ENCODE measurements around the gene AP2S1.
A peak's percentile ranks its signal among the peaks of the same experiment; 100 is the strongest.
"Not testable (repeated sequence)": the region's sequence is repeated elsewhere in the genome, so short reads cannot be mapped to it uniquely, and the experiment has no call there.

The AP2S1 gene

GRCh38 chr19:46818812-46819211, 31.8 kb downstream of the AP2S1 start:
- no peak overlapping the region for H3K4me3 ChIP-seq (ENCODE audit: control insufficient read depth, low read depth, low read length)
- DNase-seq (ENCODE audit: low read depth): peak; percentile 53
- TF ChIP-seq CTCF (conservative IDR thresholded peaks at IDR 0.05; ENCODE audit: control insufficient read depth, insufficient read depth, low read depth, low read length): no peak

- no peak for DNase-seq (ENCODE audit: low read depth)
- H3K4me3 ChIP-seq (ENCODE audit: control insufficient read depth, low read depth, low read length): no peak overlapping the region
- TF ChIP-seq CTCF (conservative IDR thresholded peaks at IDR 0.05; ENCODE audit: control insufficient read depth, insufficient read depth, low read depth, low read length): no peak
Observed at GRCh38 chr19:46815833-46816627, 34.6 kb downstream of the AP2S1 start.

- TF ChIP-seq CTCF (conservative IDR thresholded peaks at IDR 0.05; ENCODE audit: control insufficient read depth, insufficient read depth, low read depth, low read length): no peak
- H3K4me3 ChIP-seq (ENCODE audit: control insufficient read depth, low read depth, low read length): no peak overlapping the region
- peak; percentile 72 for DNase-seq (ENCODE audit: low read depth)
Observed at GRCh38 chr19:46813839-46814358, 36.7 kb downstream of the AP2S1 start.

GRCh38 chr19:46812977-46813838, 37.4 kb downstream of the AP2S1 start:
- H3K4me3 ChIP-seq (ENCODE audit: control insufficient read depth, low read depth, low read length): no peak overlapping the region
- TF ChIP-seq CTCF (conservative IDR thresholded peaks at IDR 0.05; ENCODE audit: control insufficient read depth, insufficient read depth, low read depth, low read length): no peak
- no peak for DNase-seq (ENCODE audit: low read depth)

- no peak overlapping the region for H3K4me3 ChIP-seq (ENCODE audit: control insufficient read depth, low read depth, low read length)
- DNase-seq (ENCODE audit: low read depth): no peak
- TF ChIP-seq CTCF (conservative IDR thresholded peaks at IDR 0.05; ENCODE audit: control insufficient read depth, insufficient read depth, low read depth, low read length): no peak
Observed at GRCh38 chr19:46809534-46810272, 40.9 kb downstream of the AP2S1 start.

- no peak for DNase-seq (ENCODE audit: low read depth)
- TF ChIP-seq CTCF (conservative IDR thresholded peaks at IDR 0.05; ENCODE audit: control insufficient read depth, insufficient read depth, low read depth, low read length): no peak
- H3K4me3 ChIP-seq (ENCODE audit: control insufficient read depth, low read depth, low read length): no peak overlapping the region
Observed at GRCh38 chr19:46806656-46807055, 44.0 kb downstream of the AP2S1 start.

GRCh38 chr19:46804432-46804831, 46.2 kb downstream of the AP2S1 start:
- not testable (repeated sequence) for H3K4me3 ChIP-seq (ENCODE audit: control insufficient read depth, low read depth, low read length); DNase-seq (ENCODE audit: low read depth)
